Lung (tissue), 12 donors: ENCODE measurements around the gene PAF1. TPM values are rescaled to one million over a fixed set of nuclear protein-coding genes. Genes with fewer than 3 reads are reported as not detected.

Experiments
- ATAC-seq: fragments of 200-7000 bp; cut with Tn5 transposase; one replicate; pipeline ENCODE4 v1.9.1; 2020; ENCODE audit warnings: moderate number of reproducible peaks; ENCODE audit not compliant: insufficient read depth, low FRiP score
- DNase-seq, 3 donors: peaks; one replicate each; pipeline ENCODE4 v3.0.0-alpha.2; 2013 to 2017
- H3K27ac ChIP-seq, 2 donors: one replicate each; pipeline ENCODE4 v1.5.1; 2013; ENCODE audit warnings: mild to moderate bottlenecking in 2 of 2, moderate library complexity in 2 of 2, control low read depth in 1 of 2, inconsistent platforms in 1 of 2, low read depth in 1 of 2, low read length in 1 of 2
- H3K27me3 ChIP-seq, 3 donors: one replicate each; pipeline ENCODE4 v1.5.1; 2013; ENCODE audit warnings: low read length in 2 of 3; ENCODE audit not compliant: control insufficient read depth in 3 of 3, insufficient read depth in 3 of 3
- H3K36me3 ChIP-seq, 4 donors: one replicate each; pipeline ENCODE4 v1.5.1; 2013; ENCODE audit warnings: low read length in 4 of 4, mild to moderate bottlenecking in 1 of 4, moderate library complexity in 1 of 4; ENCODE audit not compliant: control insufficient read depth in 4 of 4, insufficient read depth in 4 of 4
- H3K4me1 ChIP-seq, 5 donors: one replicate each; pipeline ENCODE4 v1.5.1; 2013; ENCODE audit warnings: low read length in 5 of 5, mild to moderate bottlenecking in 2 of 5, moderate library complexity in 1 of 5; ENCODE audit not compliant: control insufficient read depth in 5 of 5, insufficient read depth in 5 of 5
- H3K4me3 ChIP-seq: one replicate; pipeline ENCODE4 v1.5.1; 2013; ENCODE audit warnings: mild to moderate bottlenecking, control low read depth, moderate library complexity
- H3K9ac ChIP-seq, 2 donors: one replicate each; pipeline ENCODE4 v1.5.1; 2013; ENCODE audit warnings: low read length in 2 of 2, control low read depth in 1 of 2; ENCODE audit not compliant: insufficient read depth in 1 of 2
- H3K9me3 ChIP-seq, 4 donors: one replicate each; pipeline ENCODE4 v1.5.1; 2013; ENCODE audit warnings: low read length in 3 of 4, mild to moderate bottlenecking in 1 of 4, moderate library complexity in 1 of 4; ENCODE audit not compliant: control insufficient read depth in 4 of 4, insufficient read depth in 3 of 4
- WGBS, 2 donors: extraction: QIAGEN DNeasy Blood & Tissue Kit; methylation state at CpG; one replicate each; pipeline ENCODE4 v1.1.7; 2013; 5-methylcytosine and 5-hydroxymethylcytosine counted together
- polyA plus RNA-seq, 2 donors: library from polyadenylated mRNA; stranded (reverse); fragments of 200-250 nt; gene quantifications; one replicate each; pipeline ENCODE4 v1.2.1, GENCODE V29; 2013
- total RNA-seq, 2 donors: library from RNA; depleted of rRNA in 1 of 2; stranded (reverse); fragments of >200 nt in 1 of 2; gene quantifications; one replicate each; pipeline ENCODE4 v1.2.1, GENCODE V29; 2014 to 2021
- TF ChIP-seq, protein P1 (sequence below): IDR thresholded peaks from 2 replicates; pipeline ENCODE4 v1.5.1; 2012; ENCODE audit warnings: mild to moderate bottlenecking; ENCODE audit errors: control extremely low read depth, extremely low read depth
- donor health status: control.
- donor health status: control.
- donor health status: Bipolar disorder and iron deficiency.
- donor health status: healthy.
- donor health status: DM: yes; HTN: yes; CAD: no.

PAF1 gene
- total and polyA plus RNA-seq, 4 donors, result 24.8 to 41.8 (median 34.0) TPM

DNA sequence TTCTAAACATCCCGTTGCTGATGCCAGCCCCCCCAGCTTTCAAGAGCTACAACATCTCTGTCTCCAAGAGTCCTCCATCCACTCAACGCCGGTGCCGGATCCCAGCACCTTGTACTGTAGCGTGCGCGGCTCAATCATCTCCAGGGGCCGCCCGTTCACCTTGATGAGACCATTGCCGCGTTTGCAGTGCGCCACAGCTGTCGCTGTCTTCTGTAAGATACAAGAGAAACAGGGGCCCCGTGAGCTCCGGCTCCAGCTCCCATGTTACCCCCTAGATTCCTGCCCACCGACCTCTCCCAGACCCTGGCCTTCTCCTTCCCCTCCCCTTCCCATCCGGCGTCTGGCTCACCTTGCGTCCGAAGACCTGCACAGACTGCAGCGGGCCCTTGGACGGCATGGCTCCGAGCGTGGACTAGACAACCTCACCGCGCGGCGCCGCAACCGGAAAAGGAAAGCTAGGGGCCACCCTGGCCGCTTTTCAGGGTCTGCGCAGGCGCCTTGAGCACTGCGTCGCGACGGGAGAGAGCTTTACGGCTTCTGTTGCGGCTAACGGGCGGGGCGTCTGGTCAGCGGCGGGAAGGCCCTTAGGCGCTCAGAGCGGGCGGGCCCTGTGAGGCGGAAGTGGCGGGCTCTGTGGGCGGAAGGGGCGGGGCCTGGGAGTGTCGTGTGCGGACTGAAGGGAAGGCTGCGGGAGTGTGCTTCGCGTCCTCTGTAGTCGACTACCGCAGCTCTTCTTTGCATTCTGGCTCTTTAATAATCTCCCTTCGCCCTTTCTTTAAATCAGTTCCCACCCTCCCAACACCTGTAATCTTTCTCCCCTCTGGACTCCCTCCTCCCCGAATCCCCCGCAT is 44.8 kb upstream of the PAF1 start, which contains the start of gene RPS16:
RPS16 (minus strand) TSS at position 451 of the 851 bp plus-strand sequence; CDS start at position 397, 54 bp downstream.
- ATAC-seq (peak; percentile 97), DNase-seq (peak; percentile 99)
- WGBS, 2 donors, result 0% methylated on average over 61 of the region's 61 CpGs
- no peaks in the 10 kb centered on the region for H3K9me3 ChIP-seq
- peak within 1 kb of the TSS; percentile 86 to 95 for H3K27ac ChIP-seq
- H3K27me3 ChIP-seq, result no peaks in the 10 kb centered on the region
- peak within 1 kb of the TSS; percentile 92 for H3K4me3 ChIP-seq
- peak within 1 kb of the TSS; percentile 83 to 92 for H3K9ac ChIP-seq
- H3K36me3 ChIP-seq, result peaks cover 18 to 26% (median 20%) of the 10 kb centered on the region in 4 donors
- peaks cover 5 to 19% (median 10%) of the 10 kb centered on the region in 5 donors for H3K4me1 ChIP-seq
- TF ChIP-seq, protein P1, sequence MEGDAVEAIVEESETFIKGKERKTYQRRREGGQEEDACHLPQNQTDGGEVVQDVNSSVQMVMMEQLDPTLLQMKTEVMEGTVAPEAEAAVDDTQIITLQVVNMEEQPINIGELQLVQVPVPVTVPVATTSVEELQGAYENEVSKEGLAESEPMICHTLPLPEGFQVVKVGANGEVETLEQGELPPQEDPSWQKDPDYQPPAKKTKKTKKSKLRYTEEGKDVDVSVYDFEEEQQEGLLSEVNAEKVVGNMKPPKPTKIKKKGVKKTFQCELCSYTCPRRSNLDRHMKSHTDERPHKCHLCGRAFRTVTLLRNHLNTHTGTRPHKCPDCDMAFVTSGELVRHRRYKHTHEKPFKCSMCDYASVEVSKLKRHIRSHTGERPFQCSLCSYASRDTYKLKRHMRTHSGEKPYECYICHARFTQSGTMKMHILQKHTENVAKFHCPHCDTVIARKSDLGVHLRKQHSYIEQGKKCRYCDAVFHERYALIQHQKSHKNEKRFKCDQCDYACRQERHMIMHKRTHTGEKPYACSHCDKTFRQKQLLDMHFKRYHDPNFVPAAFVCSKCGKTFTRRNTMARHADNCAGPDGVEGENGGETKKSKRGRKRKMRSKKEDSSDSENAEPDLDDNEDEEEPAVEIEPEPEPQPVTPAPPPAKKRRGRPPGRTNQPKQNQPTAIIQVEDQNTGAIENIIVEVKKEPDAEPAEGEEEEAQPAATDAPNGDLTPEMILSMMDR, result no peak

DNA sequence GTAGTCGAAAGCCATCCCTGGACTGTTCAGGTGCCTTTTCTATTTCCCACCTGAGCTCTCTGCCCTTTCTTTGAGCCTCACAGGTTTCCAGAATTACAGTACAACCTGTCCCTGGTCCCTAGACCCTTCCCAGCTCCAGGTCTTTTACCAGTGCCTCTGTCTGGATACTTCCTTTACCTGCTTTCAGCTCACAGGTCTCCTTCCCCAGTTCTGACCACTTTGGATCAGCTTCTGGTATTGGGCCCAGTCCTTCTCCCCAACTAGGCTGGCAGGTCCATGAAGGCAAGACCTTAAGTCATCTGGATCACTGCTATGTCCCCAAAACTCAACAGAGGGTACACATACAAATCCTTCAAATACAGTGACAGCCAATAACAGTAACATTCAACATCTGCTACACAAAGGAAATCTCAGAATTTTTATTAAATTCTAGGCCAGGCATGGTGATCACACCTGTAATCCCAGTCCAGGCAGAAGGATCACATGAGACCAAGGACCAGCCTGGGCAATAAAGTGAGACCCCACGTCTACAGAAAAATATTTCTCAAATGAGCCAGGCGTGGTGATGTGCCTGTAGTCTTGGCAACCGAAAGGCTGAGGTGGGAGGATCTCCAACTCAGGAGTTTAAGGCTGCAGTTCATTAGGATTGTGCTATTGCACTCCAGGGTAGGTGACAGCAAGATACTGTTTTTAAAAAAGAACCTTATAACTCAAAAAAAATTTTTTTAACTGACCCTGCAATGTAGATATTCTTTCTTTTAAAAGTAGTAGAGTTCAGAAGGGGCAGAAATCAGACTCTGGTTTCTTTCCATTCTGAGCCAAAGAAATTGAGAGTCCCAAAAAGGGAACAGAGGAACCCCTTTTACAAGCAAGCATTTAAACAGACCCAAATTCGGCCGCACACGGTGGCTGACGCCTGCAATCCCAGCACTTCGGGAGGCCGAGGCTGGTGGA is 43.5 kb upstream of the PAF1 start:
- H3K4me1 ChIP-seq, result peaks cover 5 to 19% (median 10%) of the 10 kb centered on the region in 5 donors
- ATAC-seq (no peak), DNase-seq (no peak)
- H3K27me3 ChIP-seq, result no peaks in the 10 kb centered on the region
- H3K36me3 ChIP-seq, result peaks cover 18 to 26% (median 20%) of the 10 kb centered on the region in 4 donors
- H3K27ac ChIP-seq, result peak overlapping the region in 1 of 2 donors; percentile 57
- peak overlapping the region; percentile 81 to 90 for H3K9ac ChIP-seq
- no peaks in the 10 kb centered on the region for H3K9me3 ChIP-seq
- TF ChIP-seq, protein P1, result no peak
- peak overlapping the region; percentile 92 for H3K4me3 ChIP-seq
- 46 to 64% methylated on average over 10 of the region's 10 CpGs for whole genome bisulfite sequencing, 2 donors

DNA sequence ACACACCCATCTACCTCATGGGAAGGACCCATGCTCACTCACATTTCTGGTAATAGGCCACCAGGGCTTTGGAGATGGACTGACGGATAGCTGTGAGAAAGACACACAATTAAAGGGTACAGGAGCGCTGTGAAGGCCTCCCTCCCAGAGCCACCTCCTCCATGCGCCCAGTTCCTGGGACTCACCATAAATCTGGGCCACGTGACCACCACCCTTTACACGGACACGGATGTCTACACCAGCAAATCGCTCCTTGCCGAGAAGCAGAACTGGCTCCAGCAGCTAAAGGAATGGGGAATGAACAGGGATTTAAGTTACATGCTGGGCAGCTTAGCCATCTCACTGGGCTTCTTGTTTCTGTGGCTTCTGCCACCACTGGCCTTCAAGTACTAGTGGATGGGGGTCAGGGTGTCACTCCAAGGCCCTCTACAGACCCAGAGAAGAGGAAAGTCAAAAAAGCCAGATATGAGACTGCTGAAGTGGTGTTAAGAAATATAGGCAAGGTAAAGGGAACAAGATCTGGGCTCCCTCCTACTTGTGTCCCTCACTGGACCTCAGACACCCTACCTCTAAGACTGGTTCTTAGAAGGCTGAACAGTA is 42.7 kb upstream of the PAF1 start:
- DNase-seq, result no peak
- no peak overlapping the region for H3K4me3 ChIP-seq
- peaks cover 18 to 26% (median 20%) of the 10 kb centered on the region in 4 donors for H3K36me3 ChIP-seq
- 95 to 98% methylated on average over 8 of the region's 8 CpGs for WGBS, 2 donors
- peak overlapping the region in 1 of 2 donors; percentile 48 for H3K27ac ChIP-seq
- H3K27me3 ChIP-seq, result no peaks in the 10 kb centered on the region
- H3K9me3 ChIP-seq, result no peaks in the 10 kb centered on the region
- TF ChIP-seq, protein P1, result no peak
- H3K9ac ChIP-seq, result no peak overlapping the region
- H3K4me1 ChIP-seq, result peaks cover 10 to 26% (median 13%) of the 10 kb centered on the region in 5 donors
- ATAC-seq, result no peak
